GM12878 (cell line): ENCODE measurements around the gene CDYL. TPM values are rescaled to one million over a fixed set of nuclear protein-coding genes. Genes with fewer than 3 reads are reported as not detected.

Experiments
- ATAC-seq: fragments of 200-7000 bp; cut with Tn5 transposase; 3 replicates; pipeline ENCODE4 v1.9.1; 2020; ENCODE audit warnings: mild to moderate bottlenecking, moderate library complexity
- BruUV-seq: library from RNA; stranded (reverse); fragments of 400-500 nt; replicated peaks from 2 replicates; lab custom pipeline; 2021; lab: Mats Ljungman, UMichigan
- CTCF ChIA-PET: fragments of 300-600 bp; sonication (Branson Sonifier 250); formaldehyde crosslinking; extraction: SDS; loops from one replicate; lab custom pipeline; 2021; ENCODE audit warnings: inconsistent platforms; lab: Yijun Ruan, JAX
- POLR2A ChIA-PET: fragments of 350-600 bp; formaldehyde crosslinking; extraction: SDS; loops from one replicate; lab custom pipeline; 2021; ENCODE audit warnings: inconsistent platforms; lab: Charles Lee
- RAD21 ChIA-PET: fragments of 300-600 bp; sonication (Branson Sonifier 250); formaldehyde crosslinking; loops from one replicate; lab custom pipeline; 2023; ENCODE audit warnings: antibody characterized with exemption; ENCODE audit not compliant: unreplicated experiment; lab: Charles Lee
- SMC1A ChIA-PET: fragments of 300-600 bp; sonication (Branson Sonifier 250); formaldehyde crosslinking; loops from one replicate; lab custom pipeline; 2023; ENCODE audit not compliant: unreplicated experiment, uncharacterized antibody; lab: Charles Lee
- DNase-seq: peaks from one replicate; pipeline ENCODE4 v3.0.0-alpha.2; 2011; ENCODE audit warnings: low read depth, low spot score
- FAIRE-seq: peaks from 3 replicates; lab custom pipeline; 2011; peaks lifted over from hg19 to GRCh38; lab: Jason Lieb, UNC
- H2AFZ ChIP-seq: 2 replicates; pipeline ENCODE4 v1.6.0; 2011; ENCODE audit warnings: low read depth, low read length, control low read depth; ENCODE audit not compliant: control insufficient read depth
- H3K27ac ChIP-seq: 2 replicates; pipeline ENCODE4 v1.5.1; 2011; ENCODE audit warnings: control low read depth; ENCODE audit not compliant: control insufficient read depth, insufficient read depth
- H3K27me3 ChIP-seq, 2 experiments: replicated peaks in 1 of 2; 2 replicates each; pipeline versions ENCODE4 v1.6.0 to v1.6.1; 2011; ENCODE audit warnings: low read length in 1 of 2; ENCODE audit not compliant: control insufficient read depth in 2 of 2, insufficient read depth in 2 of 2
- H3K36me3 ChIP-seq, 2 experiments: 2 replicates each; pipeline ENCODE4 v1.5.1; 2011; ENCODE audit warnings: low read length in 1 of 2; ENCODE audit not compliant: control insufficient read depth in 2 of 2, insufficient read depth in 2 of 2
- H3K4me1 ChIP-seq: 2 replicates; pipeline ENCODE4 v1.6.1; 2011; ENCODE audit warnings: mild to moderate bottlenecking, low read length, moderate library complexity, mixed read lengths; ENCODE audit not compliant: control insufficient read depth, insufficient read depth
- H3K4me2 ChIP-seq: 2 replicates; pipeline ENCODE4 v1.6.0; 2011; ENCODE audit warnings: control low read depth; ENCODE audit not compliant: control insufficient read depth, insufficient read depth
- H3K4me3 ChIP-seq: fragments of 200-600 bp; sonication (generic); 2 replicates; pipeline ENCODE4 v1.5.1; 2016
- H3K79me2 ChIP-seq: 2 replicates; pipeline ENCODE4 v1.6.0; 2011; ENCODE audit warnings: low read length; ENCODE audit not compliant: control insufficient read depth, insufficient read depth
- H3K9ac ChIP-seq: 2 replicates; pipeline ENCODE4 v1.8.0; 2011; ENCODE audit warnings: low read length, control low read depth, mixed read lengths; ENCODE audit not compliant: control insufficient read depth, insufficient read depth
- H3K9me3 ChIP-seq: replicated peaks from 3 replicates; pipeline ENCODE4 v1.5.1; 2011; ENCODE audit warnings: mild to moderate bottlenecking, low read length; ENCODE audit not compliant: control insufficient read depth, insufficient read depth
- H4K20me1 ChIP-seq: 2 replicates; pipeline ENCODE4 v1.6.0; 2011; ENCODE audit not compliant: control insufficient read depth, insufficient read depth
- CBX3 ChIP-seq: fragments of 200-600 bp; sonication (generic); IDR thresholded peaks from 2 replicates; pipeline ENCODE4 v1.6.1; 2016; ENCODE audit warnings: low read depth, borderline replicate concordance
- E2F8 ChIP-seq: fragments of 450-650 bp; IDR thresholded peaks from 2 replicates; pipeline ENCODE4 v1.6.1; 2018; ENCODE audit warnings: mild to moderate bottlenecking, low read depth, moderate library complexity; ENCODE audit not compliant: partially characterized antibody
- FOXK2 ChIP-seq: fragments of 450-650 bp; IDR thresholded peaks from 2 replicates; pipeline ENCODE4 v1.6.1; 2017; ENCODE audit warnings: mild to moderate bottlenecking, moderate library complexity
- IKZF1 ChIP-seq: fragments of 450-650 bp; conservative IDR thresholded peaks from 2 replicates; pipeline ENCODE4 v1.6.1; 2017; ENCODE audit warnings: antibody characterized with exemption, mild to moderate bottlenecking
- IRF5 ChIP-seq: fragments of 450-650 bp; IDR thresholded peaks from 2 replicates; pipeline ENCODE4 v1.6.1; 2017; ENCODE audit warnings: borderline replicate concordance
- NR2C1 ChIP-seq: fragments of 450-650 bp; IDR thresholded peaks from 2 replicates; pipeline ENCODE4 v1.6.1; 2017; ENCODE audit warnings: antibody characterized with exemption, mild to moderate bottlenecking, moderate library complexity
- RCOR1 ChIP-seq: conservative IDR thresholded peaks from 2 replicates; pipeline ENCODE4 v1.6.1; 2012; ENCODE audit warnings: low read depth, low read length, improper control_type of control experiment
- RFX5 ChIP-seq: IDR thresholded peaks from 2 replicates; pipeline ENCODE4 v1.6.1; 2011; ENCODE audit warnings: low read depth, low read length, improper control_type of control experiment
- STAT3 ChIP-seq: IDR thresholded peaks from 2 replicates; pipeline ENCODE4 v1.6.1; 2011; ENCODE audit warnings: low read depth, low read length, improper control_type of control experiment
- TBL1XR1 ChIP-seq: IDR thresholded peaks from 2 replicates; pipeline ENCODE4 v1.6.1; 2012; ENCODE audit warnings: low read depth, low read length, improper control_type of control experiment
- TCF12 ChIP-seq: IDR thresholded peaks from 2 replicates; pipeline ENCODE4 v1.6.1; 2011; ENCODE audit warnings: low read depth, mild to moderate bottlenecking, low read length
- ZBTB33 ChIP-seq: fragments of 450-650 bp; IDR thresholded peaks from 2 replicates; pipeline ENCODE4 v1.6.1; 2017; ENCODE audit warnings: mild to moderate bottlenecking
- ZBTB40 ChIP-seq: fragments of 450-650 bp; IDR thresholded peaks from 2 replicates; pipeline ENCODE4 v1.6.1; 2016; ENCODE audit warnings: mild to moderate bottlenecking, moderate library complexity, borderline replicate concordance
- ZNF207 ChIP-seq: fragments of 450-650 bp; IDR thresholded peaks from 2 replicates; pipeline ENCODE4 v1.6.1; 2014; ENCODE audit warnings: antibody characterized with exemption, mild to moderate bottlenecking, borderline replicate concordance
- WGBS: methylation state at CpG from one replicate; pipeline ENCODE4 v1.1.6; 2016; ENCODE audit warnings: low lambda C conversion rate; ENCODE audit not compliant: insufficient replicate concordance, insufficient coverage; ENCODE audit errors: missing lambda C conversion rate; 5-methylcytosine and 5-hydroxymethylcytosine counted together
- in situ Hi-C: fragments of 300-500 bp; cut with MboI; formaldehyde crosslinking; loops from 9 replicates; pipeline ENCODE4 v1.14.3; 2018; ENCODE audit warnings: mixed read lengths
- intact Hi-C: fragments of 100-400 bp; cut with micrococcal nuclease; formaldehyde crosslinking; loops from one replicate; pipeline ENCODE4 v1.14.2; 2022; ENCODE audit not compliant: unreplicated experiment
- polyA plus RNA-seq, 11 experiments: library from polyadenylated mRNA; depleted of rRNA in 4 of 11; unstranded in 6 of 11; stranded (reverse) in 5 of 11; fragments of >200 nt; fragmentation: Nextera tagmentation in 4 of 11; fragmentation: Illumina TruSeq in 1 of 11; extraction: Ambion mirVana in 4 of 11; extraction: Trizol in 1 of 11; gene quantifications; 1 replicate in 1 of 11; 2 replicates in 10 of 11; pipeline versions ENCODE4 v1.2.1 to v1.2.3, GENCODE V29; 2011 to 2016; ENCODE audit warnings: inconsistent platforms in 2 of 11, missing spikeins in 2 of 11, low read depth in 1 of 11
- total RNA-seq, 4 experiments: library from RNA; depleted of rRNA in 3 of 4; stranded (reverse); fragments of >200 nt in 3 of 4; fragmentation: Illumina TruSeq in 1 of 4; extraction: Trizol in 1 of 4; gene quantifications; 2 replicates each; pipeline versions ENCODE4 v1.2.1 to v1.2.3, GENCODE V29; 2013 to 2021

The CDYL gene
- total and polyA plus RNA-seq, 10 of the 15 experiments (the other 5 are each of a cell fraction or from before 2014, with no cell fraction given) = 9.3 to 61.2 (median 28.5) TPM

GRCh38 chr6:4828187-4828698, 52.0 kb downstream of the CDYL start:
- no peak for FAIRE-seq
- H3K9ac ChIP-seq = no peak overlapping the region
- DNase-seq = no peak
- no peak overlapping the region for H3K4me2 ChIP-seq
- no peaks in the 10 kb centered on the region for H3K4me1 ChIP-seq
- intact Hi-C loops = no loop called here
- no peak overlapping the region for H3K4me3 ChIP-seq
- peaks cover 26% of the 10 kb centered on the region for H3K9me3 ChIP-seq
- ChIA-PET SMC1A (interaction anchor here (0.6 to 1.5 kb wide), 5 partner anchors 11 to 100 kb away, joined by 3 to 7 read pairs (median 3); no protein-coding TSS in a partner anchor), POLR2A (interaction anchor here (0.5 to 1.1 kb wide), 4 partner anchors 11 to 69 kb away, joined by 3 to 7 read pairs (median 4); no protein-coding TSS in a partner anchor), CTCF (interaction anchor here (1.1 to 1.7 kb wide), 3 partner anchors 15 to 84 kb away, joined by 3 to 4 read pairs (median 4); no protein-coding TSS in a partner anchor), RAD21 (interaction anchor here (1.9 kb wide), 1 partner anchor 26 kb away, joined by 4 read pairs; no protein-coding TSS in a partner anchor)
- no peaks in the 10 kb centered on the region for H3K36me3 ChIP-seq
- H3K79me2 ChIP-seq = peaks cover 57% of the 10 kb centered on the region
- no TSS peak for BruUV-seq
- no peak overlapping the region for H2AFZ ChIP-seq
- WGBS = 82% methylated on average over 3 of the region's 3 CpGs
- H3K27ac ChIP-seq = no peak overlapping the region
- H4K20me1 ChIP-seq = no peaks in the 10 kb centered on the region
- no peak for ATAC-seq
- H3K27me3 ChIP-seq = no peaks in the 10 kb centered on the region
- in situ Hi-C loops = no loop called here
- TF ChIP-seq IRF5 (no peak), TBL1XR1 (no peak), RFX5 (no peak), TCF12 (no peak), NR2C1 (no peak), ZBTB33 (no peak), ZBTB40 (no peak), STAT3 (no peak), ZNF207 (no peak), RCOR1 (no peak), IKZF1 (no peak), CBX3 (no peak), E2F8 (no peak), FOXK2 (no peak)
